ENCODE results near the gene BEST1.
A peak's percentile ranks its signal among the peaks of the same experiment; 100 is the strongest.
"Not testable (repeated sequence)": the region's sequence is repeated elsewhere in the genome, so short reads cannot be mapped to it uniquely, and the experiment has no call there.

Gene BEST1

GRCh38 chr11:61964666-61965271 lies 14.6 kb downstream of the BEST1 start:
- not testable (repeated sequence) for DNase-seq

GRCh38 chr11:61966734-61967115 lies 16.6 kb downstream of the BEST1 start:
- DNase-seq: no peak

- DNase-seq: no peak
These were observed 17.2 kb downstream of the BEST1 start, which contains the start of gene FTH1 for GRCh38 chr11:61967116-61967923. TSS of gene FTH1 (minus strand) at chr11:61967634. CDS start at chr11:61967425, 209 bp downstream.

GRCh38 chr11:61967924-61968757 lies 18.0 kb downstream of the BEST1 start:
- no peak for DNase-seq

- DNase-seq: no peak
These were observed 18.7 kb downstream of the BEST1 start for GRCh38 chr11:61968758-61969390.

- no peak for DNase-seq
These were observed 19.2 kb downstream of the BEST1 start for GRCh38 chr11:61969391-61969758.

GRCh38 chr11:61969838-61970662 lies 19.9 kb downstream of the BEST1 start:
- peak; percentile 45 for DNase-seq

GRCh38 chr11:61971248-61972111 lies 21.3 kb downstream of the BEST1 start:
- DNase-seq: peak; percentile 40

GRCh38 chr11:61972112-61972671 lies 22.0 kb downstream of the BEST1 start:
- no peak for DNase-seq

GRCh38 chr11:61972672-61973475 lies 22.7 kb downstream of the BEST1 start:
- no peak for DNase-seq

- no peak for DNase-seq
These were observed 23.5 kb downstream of the BEST1 start for GRCh38 chr11:61973476-61974162.

GRCh38 chr11:61974766-61975631 lies 24.8 kb downstream of the BEST1 start:
- DNase-seq: no peak

GRCh38 chr11:61975638-61976419 lies 25.7 kb downstream of the BEST1 start:
- DNase-seq: no peak

GRCh38 chr11:61976420-61976800 lies 26.3 kb downstream of the BEST1 start:
- DNase-seq: no peak

GRCh38 chr11:61976813-61977475 lies 26.8 kb downstream of the BEST1 start:
- DNase-seq: no peak

- no peak for DNase-seq
These were observed 28.8 kb downstream of the BEST1 start for GRCh38 chr11:61978703-61979661.
